ENCODE results near the gene TGFBR2. TPM values are rescaled to one million over a fixed set of nuclear protein-coding genes. Genes with fewer than 3 reads are reported as not detected.

Gene TGFBR2
- total and polyA plus RNA-seq, 2 of the 13 experiments (the other 11 are each of a cell fraction or from before 2014, with no cell fraction given): 82.2 to 187 TPM

DNA sequence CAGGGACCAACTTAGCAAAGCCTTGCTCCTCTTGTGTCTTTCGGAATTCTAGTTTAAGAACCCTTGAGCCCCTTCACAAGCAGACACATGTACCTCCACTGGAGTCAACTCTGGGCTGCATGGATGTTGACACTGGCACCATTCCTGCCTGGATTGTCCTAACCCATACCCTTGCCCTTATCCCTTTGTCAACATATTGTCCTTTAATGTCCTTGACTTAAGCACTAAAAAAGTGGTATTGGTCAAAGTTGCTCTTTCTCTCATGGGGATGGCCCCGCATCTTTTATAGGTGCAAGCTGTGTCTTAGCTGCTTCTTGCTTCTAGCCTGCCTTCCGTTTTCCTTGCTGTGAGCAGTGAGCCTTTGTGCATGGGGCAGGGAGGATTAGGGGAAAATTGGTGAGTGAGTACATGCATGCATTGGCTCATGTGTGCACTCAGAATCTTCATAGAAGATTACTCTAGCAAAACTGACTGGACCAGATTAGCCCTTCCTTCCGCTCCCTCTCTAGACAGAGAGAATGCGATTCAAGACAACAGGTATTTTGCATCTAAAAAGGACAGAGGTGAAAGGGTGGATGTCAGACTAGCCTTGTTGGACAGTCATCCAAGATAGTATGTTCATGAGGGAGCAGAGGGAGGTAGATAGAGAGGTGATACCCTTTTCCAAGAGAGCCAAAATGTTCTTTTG is 42.4 kb downstream of the TGFBR2 start (continued):
- TF ChIP-seq TARDBP (CRISPR knock-in tag; IDR thresholded peaks at IDR 0.05) (no peak), MIXL1 (CRISPR knock-in tag; IDR thresholded peaks at IDR 0.05) (no peak), RXRB (CRISPR knock-in tag; IDR thresholded peaks at IDR 0.05; ENCODE audit: borderline replicate concordance) (0 out of 2 replicates have a peak, but pooled peaks have one; percentile 37), ZBTB33 (CRISPR knock-in tag; IDR thresholded peaks at IDR 0.05) (no peak), ARID5B (CRISPR knock-in tag; IDR thresholded peaks at IDR 0.05) (peak; percentile 84), SYNCRIP (IDR thresholded peaks at IDR 0.05; ENCODE audit: insufficient read depth, low read depth, low read length) (no peak), ZNF235 (CRISPR knock-in tag; IDR thresholded peaks at IDR 0.05; ENCODE audit: borderline replicate concordance) (no peak), AKAP8 (CRISPR knock-in tag; IDR thresholded peaks at IDR 0.05) (no peak), GABPA (IDR thresholded peaks at IDR 0.05; ENCODE audit: low read depth, low read length) (no peak), GABPA (CRISPR knock-in tag; IDR thresholded peaks at IDR 0.05; ENCODE audit: low read depth) (no peak), NR2F1 (CRISPR knock-in tag; IDR thresholded peaks at IDR 0.05) (peak; percentile 40 to 46; a peak in 2 of 4 replicates), PAX8 (CRISPR knock-in tag; IDR thresholded peaks at IDR 0.05; ENCODE audit: borderline replicate concordance) (no peak), SNRNP70 (IDR thresholded peaks at IDR 0.05; ENCODE audit: low read depth, low read length) (no peak), GATAD2A (CRISPR knock-in tag; IDR thresholded peaks at IDR 0.05) (peak; percentile 74; the same call in 1 of the 2 replicates), ZNF24 (IDR thresholded peaks at IDR 0.05) (no peak), GFI1 (CRISPR knock-in tag; IDR thresholded peaks at IDR 0.05; ENCODE audit: borderline replicate concordance) (no peak), MED13 (CRISPR knock-in tag; IDR thresholded peaks at IDR 0.05) (no peak)
- TF ChIP-seq, protein P1, sequence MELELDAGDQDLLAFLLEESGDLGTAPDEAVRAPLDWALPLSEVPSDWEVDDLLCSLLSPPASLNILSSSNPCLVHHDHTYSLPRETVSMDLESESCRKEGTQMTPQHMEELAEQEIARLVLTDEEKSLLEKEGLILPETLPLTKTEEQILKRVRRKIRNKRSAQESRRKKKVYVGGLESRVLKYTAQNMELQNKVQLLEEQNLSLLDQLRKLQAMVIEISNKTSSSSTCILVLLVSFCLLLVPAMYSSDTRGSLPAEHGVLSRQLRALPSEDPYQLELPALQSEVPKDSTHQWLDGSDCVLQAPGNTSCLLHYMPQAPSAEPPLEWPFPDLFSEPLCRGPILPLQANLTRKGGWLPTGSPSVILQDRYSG (CRISPR knock-in tag; IDR thresholded peaks at IDR 0.05): no peak
- TF ChIP-seq, protein P2, sequence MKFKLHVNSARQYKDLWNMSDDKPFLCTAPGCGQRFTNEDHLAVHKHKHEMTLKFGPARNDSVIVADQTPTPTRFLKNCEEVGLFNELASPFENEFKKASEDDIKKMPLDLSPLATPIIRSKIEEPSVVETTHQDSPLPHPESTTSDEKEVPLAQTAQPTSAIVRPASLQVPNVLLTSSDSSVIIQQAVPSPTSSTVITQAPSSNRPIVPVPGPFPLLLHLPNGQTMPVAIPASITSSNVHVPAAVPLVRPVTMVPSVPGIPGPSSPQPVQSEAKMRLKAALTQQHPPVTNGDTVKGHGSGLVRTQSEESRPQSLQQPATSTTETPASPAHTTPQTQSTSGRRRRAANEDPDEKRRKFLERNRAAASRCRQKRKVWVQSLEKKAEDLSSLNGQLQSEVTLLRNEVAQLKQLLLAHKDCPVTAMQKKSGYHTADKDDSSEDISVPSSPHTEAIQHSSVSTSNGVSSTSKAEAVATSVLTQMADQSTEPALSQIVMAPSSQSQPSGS (CRISPR knock-in tag; IDR thresholded peaks at IDR 0.05): 0 out of 2 replicates have a peak, but pooled peaks have one; percentile 27
- TF ChIP-seq, protein P3, sequence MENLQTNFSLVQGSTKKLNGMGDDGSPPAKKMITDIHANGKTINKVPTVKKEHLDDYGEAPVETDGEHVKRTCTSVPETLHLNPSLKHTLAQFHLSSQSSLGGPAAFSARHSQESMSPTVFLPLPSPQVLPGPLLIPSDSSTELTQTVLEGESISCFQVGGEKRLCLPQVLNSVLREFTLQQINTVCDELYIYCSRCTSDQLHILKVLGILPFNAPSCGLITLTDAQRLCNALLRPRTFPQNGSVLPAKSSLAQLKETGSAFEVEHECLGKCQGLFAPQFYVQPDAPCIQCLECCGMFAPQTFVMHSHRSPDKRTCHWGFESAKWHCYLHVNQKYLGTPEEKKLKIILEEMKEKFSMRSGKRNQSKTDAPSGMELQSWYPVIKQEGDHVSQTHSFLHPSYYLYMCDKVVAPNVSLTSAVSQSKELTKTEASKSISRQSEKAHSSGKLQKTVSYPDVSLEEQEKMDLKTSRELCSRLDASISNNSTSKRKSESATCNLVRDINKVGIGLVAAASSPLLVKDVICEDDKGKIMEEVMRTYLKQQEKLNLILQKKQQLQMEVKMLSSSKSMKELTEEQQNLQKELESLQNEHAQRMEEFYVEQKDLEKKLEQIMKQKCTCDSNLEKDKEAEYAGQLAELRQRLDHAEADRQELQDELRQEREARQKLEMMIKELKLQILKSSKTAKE (CRISPR knock-in tag; IDR thresholded peaks at IDR 0.05; ENCODE audit: borderline replicate concordance): peak; percentile 50; the same call in 1 of the 2 replicates

Measured in HepG2 (cell line).